GM18505 (cell line): ENCODE measurements around the gene FYCO1.

Experiments used
- ATAC-seq: cut with Tn5 transposase; IDR thresholded peaks from one replicate; pipeline ENCODE4 v1.9.1; 2021; ENCODE audit not compliant: unreplicated experiment
- POLR2A ChIP-seq: IDR thresholded peaks from 4 replicates; pipeline ENCODE4 v1.6.1; 2011; ENCODE audit warnings: borderline replicate concordance; ENCODE audit not compliant: insufficient read depth, insufficient read length; ENCODE audit errors: extremely low read depth

Gene FYCO1

DNA sequence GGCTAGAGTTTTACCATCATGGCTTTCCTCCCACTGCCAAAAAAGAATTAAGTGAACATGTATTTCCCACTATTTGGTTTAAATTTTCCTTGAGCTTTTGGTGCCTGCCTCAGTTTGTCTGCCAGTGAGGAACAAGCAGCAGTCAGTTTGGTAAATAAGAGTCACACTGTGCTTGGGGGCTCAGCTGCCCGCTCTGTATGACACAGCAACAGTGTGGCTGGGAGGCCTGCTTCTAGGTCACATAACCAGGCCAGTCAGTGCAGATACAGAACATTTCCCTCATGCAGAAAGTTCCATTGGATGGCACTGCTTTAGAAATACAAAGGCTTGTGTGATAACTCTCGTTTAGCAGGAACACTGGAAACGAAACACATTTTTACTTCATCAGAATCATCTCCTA is 25.7 kb downstream of the FYCO1 start:
- TF ChIP-seq POLR2A = no peak
- ATAC-seq = no peak

DNA sequence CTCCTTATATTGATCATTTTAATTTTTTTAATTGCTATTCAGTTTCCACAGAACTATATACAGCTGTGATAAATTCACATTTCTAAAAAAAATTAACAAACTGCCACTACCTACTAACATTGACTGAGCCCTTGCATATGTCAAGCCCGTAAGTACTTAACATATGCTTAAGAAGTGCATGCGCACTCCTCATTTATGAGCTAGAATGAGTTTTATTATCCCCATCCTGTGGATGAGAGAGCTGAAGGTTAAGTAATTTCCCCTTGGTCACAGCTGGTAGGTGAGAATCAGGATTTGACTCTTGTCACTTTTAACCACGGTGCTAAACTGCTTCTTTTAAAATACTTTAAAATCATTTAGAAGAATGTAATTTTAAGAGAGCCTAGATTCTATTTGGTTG is 26.5 kb downstream of the FYCO1 start:
- no peak for ATAC-seq
- no peak for TF ChIP-seq POLR2A

DNA sequence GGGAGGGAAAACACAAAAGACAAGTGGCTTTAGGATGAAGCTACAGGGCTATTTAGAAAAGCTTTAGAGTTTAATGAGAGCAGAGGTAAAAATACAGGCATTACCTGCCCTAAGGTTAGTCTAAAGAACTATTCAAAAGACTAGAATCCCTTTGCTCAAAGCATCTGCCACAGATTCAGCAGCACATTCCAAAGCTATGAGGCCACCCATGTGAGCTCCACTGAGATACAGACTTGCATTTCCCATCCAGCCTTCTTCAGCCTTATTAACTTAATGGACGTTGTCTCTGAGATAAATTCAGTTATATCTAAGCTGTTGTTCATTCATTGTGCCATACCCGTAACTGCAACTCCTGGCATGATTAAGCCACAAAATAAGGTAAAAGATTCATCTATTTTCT is 26.9 kb downstream of the FYCO1 start:
- no peak for ATAC-seq
- TF ChIP-seq POLR2A = no peak

DNA sequence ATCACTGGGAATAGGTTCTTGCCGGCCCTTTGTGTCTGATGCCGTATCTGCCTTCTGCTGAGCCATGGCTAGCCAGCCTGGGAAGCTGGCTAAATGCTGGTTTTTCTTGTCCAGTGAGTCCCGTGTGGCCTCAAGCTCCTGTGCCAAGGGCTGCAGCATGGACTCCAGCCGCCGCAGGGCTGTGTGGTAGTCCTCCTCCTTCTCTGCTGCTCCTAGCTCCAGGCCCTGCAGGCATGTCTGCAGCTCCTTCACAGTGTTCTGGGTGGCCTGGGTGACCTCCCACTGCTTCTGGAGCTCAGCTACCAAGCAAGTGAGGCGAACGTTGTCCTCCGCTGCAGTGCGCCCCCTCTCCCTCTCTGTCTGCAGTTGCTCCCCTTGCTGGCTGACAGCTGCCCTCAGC is 27.5 kb downstream of the FYCO1 start:
- TF ChIP-seq POLR2A = no peak
- no peak for ATAC-seq

DNA sequence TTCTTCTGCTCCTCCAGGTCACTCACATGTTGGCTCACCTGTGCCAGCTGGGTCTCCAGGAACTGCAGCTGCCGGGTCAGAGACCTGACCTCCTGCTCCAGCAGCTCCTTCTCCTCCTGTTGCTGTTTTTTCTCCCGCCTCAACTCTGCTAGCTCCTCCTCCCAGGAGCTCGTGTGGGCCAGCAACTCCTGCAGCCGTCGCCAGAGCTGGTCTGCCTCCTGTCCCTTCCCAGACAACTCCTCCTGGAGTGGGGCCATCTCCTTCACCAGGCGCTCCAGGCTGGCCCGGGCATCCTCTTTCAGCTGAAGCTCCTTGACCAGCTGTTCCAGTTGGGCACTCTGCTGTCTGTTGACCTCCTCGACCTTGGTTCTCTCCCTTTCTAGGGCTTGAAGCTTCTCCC is 27.9 kb downstream of the FYCO1 start:
- ATAC-seq = no peak
- no peak for TF ChIP-seq POLR2A

DNA sequence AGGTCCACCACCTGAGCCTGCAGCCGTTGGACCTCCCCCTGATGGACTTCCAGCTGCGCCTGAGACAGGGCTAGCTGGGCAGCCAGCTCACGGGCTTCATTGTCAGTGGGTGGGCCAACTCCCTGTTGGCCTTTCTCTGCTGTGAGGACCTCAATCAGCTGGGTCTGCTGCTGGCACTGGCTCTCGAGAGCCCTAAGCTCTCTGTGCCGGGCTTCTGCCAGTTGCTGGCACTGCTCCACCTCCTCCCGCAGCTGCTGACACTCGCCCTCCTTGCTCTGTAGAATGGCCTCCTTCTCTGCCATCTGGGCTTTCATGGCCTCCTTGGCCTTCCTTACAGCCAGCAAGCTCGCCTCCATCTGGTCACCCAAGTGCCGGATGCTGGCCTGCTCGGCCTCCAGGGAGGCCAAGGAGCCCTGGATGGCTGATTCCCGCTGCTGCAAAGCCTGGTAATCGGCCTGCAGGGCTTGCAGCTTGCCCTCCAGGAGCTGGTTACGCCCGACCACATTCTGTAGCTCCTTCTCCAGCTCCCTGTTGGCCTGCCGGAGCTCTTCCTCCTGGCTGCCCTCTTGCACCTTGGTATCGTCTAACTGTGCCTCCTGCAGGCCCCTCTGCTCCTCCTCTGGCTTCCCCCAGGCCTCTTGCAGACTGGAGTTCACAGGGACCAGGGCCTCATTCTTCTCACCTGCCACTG is 28.5 kb downstream of the FYCO1 start:
- no peak for TF ChIP-seq POLR2A
- no peak for ATAC-seq

DNA sequence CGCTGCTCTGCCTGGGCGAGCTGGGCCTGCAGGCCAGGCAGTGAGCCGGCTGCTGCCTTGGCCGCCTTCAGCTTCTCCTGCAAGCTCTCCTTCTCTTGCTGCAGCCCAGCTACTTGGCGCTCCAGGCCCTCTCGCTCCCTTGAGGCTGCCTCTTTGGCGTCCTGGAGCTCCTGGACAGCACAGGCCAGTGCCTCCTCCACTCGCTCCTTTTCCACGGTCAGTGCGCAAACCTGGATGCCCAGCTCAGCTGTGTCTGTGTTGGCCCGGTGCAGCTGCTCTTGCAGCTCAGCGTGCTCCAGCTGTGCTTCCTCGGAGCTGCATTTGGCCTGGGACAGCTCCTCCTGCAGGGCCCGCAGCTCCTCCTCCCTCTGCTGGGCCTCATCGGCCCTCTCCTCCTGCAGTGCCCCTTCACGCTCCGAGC is 29.2 kb downstream of the FYCO1 start:
- no peak for TF ChIP-seq POLR2A
- no peak for ATAC-seq

DNA sequence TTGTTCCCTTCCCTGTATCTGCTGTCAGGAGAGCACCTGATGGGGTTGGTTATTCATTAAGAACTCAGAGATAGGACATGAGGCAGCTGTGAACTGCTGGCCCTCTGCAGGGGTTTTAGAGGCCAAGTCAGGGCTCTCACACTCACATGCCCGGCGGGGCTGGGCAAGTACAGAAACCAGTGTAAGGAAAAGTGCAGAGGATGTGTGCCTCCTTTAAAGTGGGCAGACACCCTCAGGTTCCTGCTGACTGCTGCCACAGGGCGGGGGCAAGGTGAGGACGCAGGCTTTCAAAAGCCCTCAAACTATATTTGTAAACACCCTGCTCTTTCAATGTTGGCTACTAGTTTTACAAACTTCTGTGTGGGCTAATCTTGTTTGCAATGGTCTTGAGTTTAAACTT is 30.0 kb downstream of the FYCO1 start:
- TF ChIP-seq POLR2A = no peak
- no peak for ATAC-seq

DNA sequence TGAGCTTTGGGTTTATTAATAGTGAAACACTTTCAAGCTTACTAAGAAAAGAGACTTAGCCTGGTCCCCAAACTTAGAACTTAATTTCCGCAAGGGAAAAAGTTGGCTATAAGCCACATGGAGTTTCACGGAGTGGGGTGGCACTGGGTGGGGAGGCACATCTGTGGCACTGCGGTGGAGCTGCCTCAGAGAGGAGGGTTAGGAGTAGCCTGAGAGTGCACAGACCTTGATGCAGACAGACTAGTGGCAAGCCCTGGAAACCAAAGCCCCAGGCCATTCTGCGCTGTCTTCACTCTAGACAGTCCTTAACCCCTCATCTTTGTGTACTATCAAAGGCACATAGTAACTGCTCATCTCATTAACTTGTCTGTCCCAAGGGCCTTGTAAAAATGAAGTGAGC is 30.4 kb downstream of the FYCO1 start:
- ATAC-seq = no peak
- no peak for TF ChIP-seq POLR2A

DNA sequence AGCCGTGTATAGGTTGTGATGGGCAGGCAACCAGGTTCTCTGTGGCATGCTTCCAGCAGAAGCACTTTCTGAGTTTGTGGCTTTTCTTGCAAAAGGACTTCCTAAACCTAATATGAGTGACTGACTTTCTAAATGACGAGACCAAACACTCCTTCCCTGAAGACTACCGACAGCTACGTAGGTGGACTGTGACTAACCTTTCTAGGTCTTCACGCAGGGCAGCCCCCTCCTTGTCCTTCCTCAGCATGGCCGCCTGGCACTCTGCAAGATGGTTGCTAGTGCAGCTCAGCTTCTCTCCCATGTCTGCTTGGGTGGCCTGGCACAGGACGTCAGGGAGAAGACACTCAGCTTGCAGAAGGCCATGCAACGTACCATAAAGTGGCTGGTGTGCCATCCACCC is 31.5 kb downstream of the FYCO1 start:
- TF ChIP-seq POLR2A = no peak
- ATAC-seq = no peak

DNA sequence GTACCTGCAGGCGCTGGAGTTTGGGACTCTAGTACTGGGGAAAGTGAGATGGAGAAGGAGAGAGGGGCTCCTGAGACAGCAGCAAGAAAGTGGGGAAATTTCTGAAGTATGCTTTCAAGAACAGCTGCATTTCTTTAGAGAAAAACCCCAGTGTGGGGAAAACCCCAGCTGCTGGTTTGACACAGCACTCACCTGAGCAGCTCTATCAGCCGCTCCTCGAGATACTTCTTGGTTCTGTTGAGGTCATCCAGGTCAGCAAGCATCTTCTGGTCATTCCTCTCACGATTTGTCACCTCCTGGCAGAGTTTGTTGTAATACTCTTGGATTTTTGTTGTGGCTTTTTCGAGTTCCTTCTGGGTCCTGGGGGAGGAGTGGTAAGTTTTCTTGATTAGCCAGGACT is 33.6 kb downstream of the FYCO1 start:
- ATAC-seq = no peak
- TF ChIP-seq POLR2A = no peak

DNA sequence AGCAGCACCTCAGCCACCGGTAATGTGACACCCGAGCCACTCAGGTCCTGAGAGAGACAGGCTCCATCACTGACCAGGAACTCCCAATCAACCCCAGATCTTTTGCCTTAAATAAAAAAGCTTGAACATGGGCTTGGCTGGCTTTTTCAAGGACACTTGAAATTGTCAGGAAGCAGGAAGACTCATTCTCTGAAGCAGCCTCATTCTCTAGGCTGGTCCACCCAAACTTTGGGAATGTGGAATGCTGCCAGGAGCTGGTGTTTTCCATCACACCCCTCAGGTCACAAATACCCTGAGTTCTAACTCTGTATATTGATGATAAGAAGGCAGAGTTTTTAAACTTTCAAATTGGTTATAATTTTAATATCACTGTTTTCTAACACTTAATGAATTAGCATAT is 35.3 kb downstream of the FYCO1 start:
- no peak for ATAC-seq
- no peak for TF ChIP-seq POLR2A

DNA sequence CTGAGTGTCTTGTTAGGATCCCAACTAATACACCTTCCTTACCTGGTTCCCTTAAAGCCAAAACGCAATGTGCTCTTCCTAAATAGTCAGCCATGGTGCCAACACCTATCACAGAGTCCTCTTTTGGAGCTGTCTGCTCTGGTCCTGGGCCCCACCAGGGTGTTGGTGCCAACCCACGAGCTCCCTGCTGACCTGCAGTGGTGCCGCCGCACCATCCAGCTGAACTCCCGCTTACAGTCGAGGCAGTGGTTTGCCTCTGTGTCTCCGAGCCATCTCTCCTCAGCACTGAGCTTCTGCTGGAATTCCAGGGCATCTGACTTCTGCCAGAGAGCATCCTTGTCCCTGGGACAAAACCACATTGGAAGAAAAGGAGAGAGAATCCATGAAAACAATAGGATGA is 36.4 kb downstream of the FYCO1 start:
- no peak for ATAC-seq
- no peak for TF ChIP-seq POLR2A

DNA sequence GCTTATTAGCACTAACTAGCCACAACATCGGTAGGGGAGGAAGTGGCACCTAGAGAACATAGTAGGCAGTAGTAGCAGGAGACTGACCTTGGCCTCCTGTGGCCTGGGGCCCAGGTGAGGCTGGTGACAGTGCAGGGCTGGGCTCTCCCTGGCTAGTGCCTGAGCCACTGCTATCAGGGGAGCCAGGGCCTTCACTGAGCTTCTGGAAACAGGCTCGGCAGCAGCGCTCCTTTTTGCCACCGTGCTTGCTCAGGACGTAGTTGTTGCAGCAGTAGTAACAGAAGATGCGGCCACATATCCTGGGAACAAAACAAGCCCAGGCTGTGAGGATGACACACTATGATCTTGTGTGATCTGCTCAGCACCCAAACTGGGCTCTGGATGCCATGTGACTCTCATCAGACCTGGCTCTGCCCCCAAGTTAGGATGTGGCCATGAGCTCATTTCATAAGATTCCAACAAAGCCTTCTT is 37.3 kb downstream of the FYCO1 start:
- no peak for TF ChIP-seq POLR2A
- no peak for ATAC-seq

DNA sequence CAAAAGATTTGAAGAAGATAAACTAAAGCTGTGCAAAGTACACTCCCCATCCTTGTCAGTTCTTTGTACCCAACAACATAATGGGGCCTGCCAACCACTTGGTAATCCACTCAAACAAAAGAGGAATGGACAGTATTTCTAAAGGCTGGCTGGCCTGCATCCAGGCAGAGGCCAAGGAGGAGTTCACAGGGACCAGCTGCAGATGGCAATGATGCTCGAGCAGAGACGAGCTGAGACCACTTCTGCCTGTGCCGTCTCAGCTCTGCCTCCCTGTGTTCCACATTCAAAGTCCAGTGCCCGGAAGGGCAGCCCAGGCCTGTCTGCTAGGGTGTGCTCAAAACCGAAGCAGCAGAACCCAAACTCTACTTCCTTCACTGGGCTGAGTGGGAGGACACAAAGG is 38.0 kb downstream of the FYCO1 start:
- no peak for ATAC-seq
- no peak for TF ChIP-seq POLR2A
